Endometrial microvascular endothelial cells (primary cell): ENCODE data around the gene STX12. TPM values are rescaled to one million over a fixed set of nuclear protein-coding genes. Genes with fewer than 3 reads are reported as not detected.

Experiments
- in situ Hi-C: cut with HindIII; loops from 2 replicates; pipeline ENCODE4 v1.10.0; 2017; ENCODE audit warnings: low sequenced_read_pairs, low pct_unique_long_range_greater_than_20kb; ENCODE audit errors: inconsistent ontology term
- total RNA-seq: library from RNA; depleted of rRNA; stranded (reverse); fragments of >200 nt; gene quantifications from one replicate; pipeline ENCODE4 v1.2.3, GENCODE V29; 2015; ENCODE audit errors: inconsistent ontology term

STX12 gene
- 108 TPM for total RNA-seq

- in situ Hi-C loops: no loop called here
Measured at GRCh38 chr1:27772932-27773825, at the start of gene STX12. Gene STX12, plus strand, starts transcription at chr1:27773219. Its CDS starts 89 bp downstream, at chr1:27773308.

GRCh38 chr1:27724961-27725373 lies 48.1 kb upstream of the STX12 start:
- in situ Hi-C loops: no loop called here

GRCh38 chr1:27725374-27726172 lies 47.4 kb upstream of the STX12 start, which contains the start of gene FAM76A:
Gene FAM76A, plus strand, starts transcription at chr1:27725961. Its CDS starts 120 bp downstream, at chr1:27726081.
- in situ Hi-C loops: no loop called here

GRCh38 chr1:27726173-27727044 lies 46.6 kb upstream of the STX12 start:
- in situ Hi-C loops: no loop called here

- in situ Hi-C loops: no loop called here
Measured at GRCh38 chr1:27727126-27727525, 45.9 kb upstream of the STX12 start.

GRCh38 chr1:27736252-27736651 lies 36.8 kb upstream of the STX12 start:
- in situ Hi-C loops: no loop called here

- in situ Hi-C loops: no loop called here
Measured at GRCh38 chr1:27741121-27741520, 31.9 kb upstream of the STX12 start.

- in situ Hi-C loops: no loop called here
Measured at GRCh38 chr1:27744556-27744955, 28.5 kb upstream of the STX12 start.

GRCh38 chr1:27745466-27745865 lies 27.6 kb upstream of the STX12 start:
- in situ Hi-C loops: no loop called here

- in situ Hi-C loops: no loop called here
Measured at GRCh38 chr1:27752360-27752759, 20.7 kb upstream of the STX12 start.

GRCh38 chr1:27755286-27755685 lies 17.7 kb upstream of the STX12 start:
- in situ Hi-C loops: no loop called here

- in situ Hi-C loops: no loop called here
Measured at GRCh38 chr1:27755865-27756264, 17.2 kb upstream of the STX12 start.

- in situ Hi-C loops: no loop called here
Measured at GRCh38 chr1:27759236-27759635, 13.8 kb upstream of the STX12 start.

GRCh38 chr1:27760426-27760825 lies 12.6 kb upstream of the STX12 start:
- in situ Hi-C loops: no loop called here

- in situ Hi-C loops: no loop called here
Measured at GRCh38 chr1:27762033-27762432, 11.0 kb upstream of the STX12 start.

GRCh38 chr1:27763358-27763757 lies 9.7 kb upstream of the STX12 start:
- in situ Hi-C loops: no loop called here

- in situ Hi-C loops: no loop called here
Measured at GRCh38 chr1:27770293-27770830, 2.7 kb upstream of the STX12 start.

GRCh38 chr1:27772036-27772931 lies 735 bp upstream of the STX12 start:
- in situ Hi-C loops: no loop called here
